ENCODE data around the gene CSHL1. TPM values are rescaled to one million over a fixed set of nuclear protein-coding genes. Genes with fewer than 3 reads are reported as not detected.

CSHL1 gene
- polyA plus RNA-seq (2012; ENCODE audit: missing spikeins) = not detected

DNA sequence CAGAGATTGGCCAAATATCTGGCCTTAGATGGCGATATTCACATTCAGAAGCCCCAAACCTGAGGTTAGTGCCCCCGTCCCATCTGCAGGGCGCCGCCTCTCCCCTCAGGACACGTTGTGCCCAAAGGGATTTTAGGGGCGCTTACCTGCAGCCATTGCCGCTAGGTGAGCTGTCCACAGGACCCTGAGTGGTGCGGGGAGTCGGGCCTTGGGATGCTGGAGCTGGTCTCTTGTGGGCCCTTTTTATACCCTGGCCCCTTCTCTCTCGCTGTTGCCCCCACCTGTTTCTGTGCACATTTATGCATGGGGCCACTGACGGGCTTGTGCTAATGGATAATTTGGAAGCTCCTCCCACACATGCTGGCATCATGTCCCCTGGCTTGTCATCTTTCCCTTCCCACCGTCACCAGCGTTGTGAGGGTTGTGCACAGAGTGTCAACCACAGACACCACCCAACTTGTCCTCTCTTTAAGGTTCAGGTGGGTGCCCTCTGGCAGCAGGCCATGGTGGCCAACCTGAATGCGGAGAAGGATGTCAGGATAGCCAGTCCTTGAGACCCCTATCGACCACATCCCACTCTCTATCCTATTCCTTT lies at the start of gene CSHL1:
CSHL1 (minus strand) TSS at position 218 of the 595 bp plus-strand sequence; CDS start at position 156, 62 bp downstream.
- TF ChIP-seq TAF1 (IDR thresholded peaks at IDR 0.05; ENCODE audit: borderline replicate concordance, low read depth, low read length) (no peak), POLR2AphosphoS5 (IDR thresholded peaks at IDR 0.05; ENCODE audit: low read depth, low read length) (no peak), POLR2A (IDR thresholded peaks at IDR 0.05; ENCODE audit: low read depth, low read length) (no peak)
- FAIRE-seq = no peak
- DNase-seq (ENCODE audit: insufficient read length) = no peak

DNA sequence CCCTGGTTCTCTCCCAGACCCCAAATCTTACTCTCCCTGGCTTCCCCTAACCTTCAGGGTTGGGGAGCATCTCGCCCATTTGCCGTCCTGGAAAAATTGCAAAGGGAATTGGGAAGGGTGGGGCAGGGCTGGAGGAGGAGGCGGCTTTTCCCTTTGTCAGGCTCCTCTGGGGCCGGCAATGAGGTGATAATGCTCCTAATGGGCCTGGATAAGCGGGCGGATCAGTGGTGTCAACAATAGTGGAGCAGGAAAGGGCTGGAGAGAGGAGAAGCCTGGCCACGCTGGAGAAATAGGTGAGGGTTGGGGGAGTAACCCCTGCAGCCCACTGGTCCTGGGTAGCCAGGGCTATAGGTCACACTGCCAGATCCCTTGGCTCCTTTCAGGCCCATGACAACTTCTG lies 49.4 kb upstream of the CSHL1 start:
- DNase-seq (ENCODE audit: insufficient read length) (no peak), FAIRE-seq (no peak)
- TF ChIP-seq TAF1 (IDR thresholded peaks at IDR 0.05; ENCODE audit: borderline replicate concordance, low read depth, low read length) (no peak), POLR2AphosphoS5 (IDR thresholded peaks at IDR 0.05; ENCODE audit: low read depth, low read length) (no peak), POLR2A (IDR thresholded peaks at IDR 0.05; ENCODE audit: low read depth, low read length) (no peak)

DNA sequence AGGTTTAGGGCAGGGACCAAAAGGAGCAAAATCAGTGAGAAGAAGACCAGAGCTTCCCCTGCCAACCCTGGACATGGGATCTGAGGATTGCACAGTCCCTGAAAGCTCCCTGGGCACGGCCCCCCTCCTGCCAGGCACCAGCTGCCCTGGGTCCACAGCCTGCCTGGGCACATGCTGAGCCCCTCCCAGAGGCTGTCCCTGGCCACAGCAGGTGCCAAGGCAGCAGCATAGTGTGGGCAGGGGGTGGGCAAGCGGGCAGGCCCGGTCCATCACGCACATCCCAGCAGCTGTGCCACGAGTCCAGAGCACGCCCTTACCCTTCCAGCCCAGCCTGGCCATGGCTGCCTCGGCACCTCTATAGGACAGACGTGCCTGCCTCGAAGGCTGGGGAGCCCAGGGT lies 48.9 kb upstream of the CSHL1 start:
- TF ChIP-seq TAF1 (IDR thresholded peaks at IDR 0.05; ENCODE audit: borderline replicate concordance, low read depth, low read length) = no peak
- TF ChIP-seq POLR2AphosphoS5 (IDR thresholded peaks at IDR 0.05; ENCODE audit: low read depth, low read length) = no peak
- no peak for TF ChIP-seq POLR2A (IDR thresholded peaks at IDR 0.05; ENCODE audit: low read depth, low read length)
- no peak for FAIRE-seq
- DNase-seq (ENCODE audit: insufficient read length) = no peak

DNA sequence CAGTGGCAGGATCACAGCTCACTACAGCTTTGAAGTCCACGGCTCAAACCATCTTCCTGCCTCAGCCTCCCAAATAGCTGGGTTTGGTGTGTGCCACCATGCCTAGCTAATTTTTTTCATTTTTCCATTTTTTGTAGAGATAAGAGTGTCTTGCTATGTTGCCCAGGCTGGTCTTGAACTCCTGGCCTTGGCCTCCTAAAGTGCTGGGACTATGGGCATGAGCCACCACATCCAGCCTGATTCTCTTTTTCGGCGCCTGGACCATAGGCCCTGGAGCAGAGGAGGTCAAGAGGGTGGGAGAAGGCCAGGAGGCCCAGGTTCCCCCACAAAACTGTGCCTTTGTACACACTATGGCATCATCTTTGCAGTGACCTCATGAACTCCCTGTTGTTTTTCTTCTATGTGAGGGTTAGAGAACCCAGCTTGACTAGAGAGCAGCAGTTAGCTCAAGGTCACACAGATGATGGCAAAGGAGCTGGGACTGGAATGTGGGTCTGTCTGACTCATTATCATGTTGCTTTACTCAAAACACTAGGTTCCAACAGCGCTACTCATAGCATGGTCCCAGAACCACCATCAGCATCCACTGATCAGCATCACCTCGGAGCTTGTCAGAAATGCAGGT lies 45.4 kb upstream of the CSHL1 start:
- TF ChIP-seq TAF1 (IDR thresholded peaks at IDR 0.05; ENCODE audit: borderline replicate concordance, low read depth, low read length) = no peak
- TF ChIP-seq POLR2A (IDR thresholded peaks at IDR 0.05; ENCODE audit: low read depth, low read length) = no peak
- no peak for TF ChIP-seq POLR2AphosphoS5 (IDR thresholded peaks at IDR 0.05; ENCODE audit: low read depth, low read length)
- DNase-seq (ENCODE audit: insufficient read length) (no peak), FAIRE-seq (no peak)

DNA sequence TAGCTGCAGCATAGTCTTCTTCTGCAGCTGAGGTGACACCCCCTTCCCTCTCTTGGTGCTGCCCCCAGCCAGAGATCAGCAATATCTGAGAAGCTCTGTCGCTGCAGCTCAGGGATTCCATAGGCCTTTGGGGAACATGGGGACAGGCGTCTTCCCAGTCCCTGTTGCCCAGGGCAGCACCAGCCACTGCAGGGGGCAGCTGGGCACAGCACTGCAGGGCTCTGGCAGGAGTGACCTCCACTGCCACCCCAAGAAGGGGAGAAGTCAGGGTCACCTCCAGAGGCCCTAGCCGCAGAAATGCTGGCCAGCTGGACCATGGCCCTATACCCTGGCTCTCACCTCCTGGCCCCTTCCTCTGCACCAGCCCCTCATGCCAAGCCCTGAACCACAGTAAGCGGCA lies 44.7 kb upstream of the CSHL1 start:
- DNase-seq (ENCODE audit: insufficient read length) (no peak), FAIRE-seq (no peak)
- TF ChIP-seq POLR2AphosphoS5 (IDR thresholded peaks at IDR 0.05; ENCODE audit: low read depth, low read length) (no peak), POLR2A (IDR thresholded peaks at IDR 0.05; ENCODE audit: low read depth, low read length) (no peak), TAF1 (IDR thresholded peaks at IDR 0.05; ENCODE audit: borderline replicate concordance, low read depth, low read length) (no peak)

DNA sequence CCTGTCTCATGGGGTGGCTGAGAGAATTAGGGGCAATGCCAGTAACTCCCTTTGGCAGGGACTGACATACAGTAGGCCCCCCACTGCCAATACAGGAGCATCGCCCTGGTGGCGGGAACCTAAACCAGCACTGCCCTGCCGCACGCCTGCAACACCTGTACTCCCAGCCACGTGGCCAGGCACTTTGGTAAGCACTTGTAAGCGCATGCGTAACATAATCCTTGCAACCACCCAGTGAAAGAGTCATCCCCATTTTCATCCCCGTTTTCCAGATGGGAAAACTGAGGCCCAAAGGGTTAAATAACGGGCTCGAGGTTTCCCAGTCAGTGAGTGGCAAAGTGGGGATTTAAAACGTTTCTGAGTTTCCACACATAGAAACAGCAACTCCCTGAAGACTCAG lies 44.2 kb upstream of the CSHL1 start:
- no peak for DNase-seq (ENCODE audit: insufficient read length)
- no peak for TF ChIP-seq TAF1 (IDR thresholded peaks at IDR 0.05; ENCODE audit: borderline replicate concordance, low read depth, low read length)
- no peak for TF ChIP-seq POLR2AphosphoS5 (IDR thresholded peaks at IDR 0.05; ENCODE audit: low read depth, low read length)
- TF ChIP-seq POLR2A (IDR thresholded peaks at IDR 0.05; ENCODE audit: low read depth, low read length) = no peak
- no peak for FAIRE-seq

DNA sequence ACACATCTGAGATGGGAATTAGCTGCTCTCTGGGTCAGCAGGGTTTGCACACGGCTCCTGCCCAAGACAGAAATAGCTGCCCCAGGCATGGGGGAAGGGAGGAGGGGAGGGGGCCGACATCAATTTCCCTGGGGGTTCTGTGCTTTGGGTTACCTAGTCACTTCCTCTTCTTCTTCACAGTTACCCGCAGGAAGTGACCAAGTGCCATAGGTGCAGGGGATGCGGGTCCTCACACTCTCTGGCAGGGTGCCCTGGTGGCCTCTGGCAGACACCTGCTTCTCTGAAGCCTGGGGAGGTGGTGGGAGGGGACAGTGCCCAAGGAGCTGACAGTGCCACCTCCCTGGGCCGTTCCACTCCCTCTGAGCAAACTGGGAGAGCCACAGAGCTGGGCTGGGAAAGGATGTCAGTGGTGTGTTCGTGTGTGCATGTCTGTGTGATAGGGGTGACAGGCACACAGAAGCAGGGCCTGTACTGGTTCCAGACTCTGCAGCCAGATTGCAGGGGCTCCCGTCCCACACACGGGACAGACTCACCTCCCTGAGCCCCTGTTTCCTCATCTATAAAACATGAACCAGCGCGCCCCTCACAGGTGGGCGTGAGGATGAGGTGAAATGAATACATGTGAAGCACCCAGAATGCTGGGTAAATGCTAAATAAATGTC lies 43.5 kb upstream of the CSHL1 start:
- TF ChIP-seq TAF1 (IDR thresholded peaks at IDR 0.05; ENCODE audit: borderline replicate concordance, low read depth, low read length) = no peak
- no peak for TF ChIP-seq POLR2AphosphoS5 (IDR thresholded peaks at IDR 0.05; ENCODE audit: low read depth, low read length)
- no peak for TF ChIP-seq POLR2A (IDR thresholded peaks at IDR 0.05; ENCODE audit: low read depth, low read length)
- DNase-seq (ENCODE audit: insufficient read length) (peak; percentile 44), FAIRE-seq (no peak)

DNA sequence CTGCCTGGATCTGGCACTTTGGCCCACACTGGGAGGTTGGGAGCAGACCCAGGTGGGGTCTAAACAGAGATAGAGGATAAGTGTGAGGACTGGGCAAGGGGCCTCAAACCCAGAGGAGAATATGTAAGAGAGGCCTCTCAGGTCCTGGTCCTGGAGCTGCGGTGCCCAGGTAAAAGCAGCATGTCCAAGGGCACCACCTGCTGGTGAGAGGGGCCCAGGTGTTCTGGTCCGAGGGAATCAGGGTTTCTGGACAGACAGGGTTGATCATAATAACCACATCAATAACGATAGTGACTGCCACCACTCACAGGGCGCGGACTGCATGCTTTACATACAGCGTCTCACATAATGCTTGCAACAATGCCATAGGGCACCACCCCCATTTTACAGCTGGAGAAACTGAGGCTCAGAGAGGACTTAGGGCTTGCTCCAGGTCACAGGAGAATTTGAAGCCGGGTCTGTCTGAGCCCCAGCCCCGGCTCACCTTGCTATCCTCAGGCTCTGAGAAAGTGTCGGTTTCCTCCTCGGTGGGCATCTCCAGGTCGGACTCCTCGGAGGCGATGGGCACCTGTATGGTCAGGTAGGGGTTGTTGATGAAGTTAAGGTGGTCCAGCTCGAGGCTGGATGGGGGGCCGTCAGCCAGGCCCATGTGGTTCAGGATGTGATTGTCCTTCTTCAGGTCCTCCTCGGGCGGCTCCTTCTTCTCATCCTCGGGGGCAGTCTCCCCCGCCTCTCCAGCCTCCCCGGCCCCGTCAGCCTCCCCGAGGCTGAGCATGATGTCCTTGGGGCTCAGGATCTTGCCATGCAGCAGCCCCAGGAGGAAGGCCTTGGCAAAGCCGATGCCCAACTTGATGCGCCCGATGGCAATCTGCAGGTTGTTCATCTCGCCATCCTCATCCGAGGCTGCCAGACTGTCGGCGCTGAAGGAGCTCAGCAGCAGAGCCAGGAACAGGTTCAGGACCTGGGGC lies 40.2 kb upstream of the CSHL1 start:
- DNase-seq (ENCODE audit: insufficient read length) (peak; percentile 66), FAIRE-seq (peak; percentile 77)

DNA sequence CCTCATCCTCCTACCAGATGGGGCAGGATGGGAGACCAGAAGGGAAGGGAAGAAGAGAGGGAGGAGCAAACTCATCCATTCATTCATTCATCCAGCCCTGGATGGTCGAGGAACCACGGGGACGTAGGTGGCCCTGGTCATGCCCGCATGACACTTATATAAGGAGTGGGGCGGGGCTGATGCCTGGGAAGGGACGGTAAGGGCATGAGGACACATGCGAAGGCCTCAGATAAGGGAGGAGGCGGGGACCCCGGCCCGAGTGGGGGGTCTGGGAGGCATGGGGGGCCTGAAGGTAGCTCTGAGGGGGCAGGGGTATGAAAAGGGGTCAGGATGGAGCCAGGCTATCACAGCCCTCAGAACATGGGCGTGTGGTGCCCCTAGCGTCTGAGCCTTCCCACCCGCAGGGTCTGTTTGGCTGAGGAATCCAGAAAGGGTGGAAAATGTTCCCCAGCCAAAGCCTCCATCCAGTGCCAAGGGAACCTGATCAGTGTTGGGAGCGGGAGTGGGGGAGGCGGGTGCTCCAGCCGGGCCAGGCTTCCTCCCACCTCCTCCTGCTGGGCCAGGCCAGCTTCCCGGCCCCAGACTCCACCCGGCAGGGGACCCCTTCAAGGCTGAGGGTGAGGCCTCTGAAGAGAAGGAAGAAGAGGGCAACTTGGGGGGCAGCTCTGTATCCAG lies 38.7 kb upstream of the CSHL1 start:
- TF ChIP-seq POLR2A (IDR thresholded peaks at IDR 0.05; ENCODE audit: low read depth, low read length) = no peak
- DNase-seq (ENCODE audit: insufficient read length) (no peak), FAIRE-seq (no peak)

More for the DNA sequence above, 40.2 kb upstream of the CSHL1 start:
- TF ChIP-seq TAF1 (IDR thresholded peaks at IDR 0.05; ENCODE audit: borderline replicate concordance, low read depth, low read length) (no peak), POLR2A (IDR thresholded peaks at IDR 0.05; ENCODE audit: low read depth, low read length) (no peak), POLR2AphosphoS5 (IDR thresholded peaks at IDR 0.05; ENCODE audit: low read depth, low read length) (no peak)

DNA sequence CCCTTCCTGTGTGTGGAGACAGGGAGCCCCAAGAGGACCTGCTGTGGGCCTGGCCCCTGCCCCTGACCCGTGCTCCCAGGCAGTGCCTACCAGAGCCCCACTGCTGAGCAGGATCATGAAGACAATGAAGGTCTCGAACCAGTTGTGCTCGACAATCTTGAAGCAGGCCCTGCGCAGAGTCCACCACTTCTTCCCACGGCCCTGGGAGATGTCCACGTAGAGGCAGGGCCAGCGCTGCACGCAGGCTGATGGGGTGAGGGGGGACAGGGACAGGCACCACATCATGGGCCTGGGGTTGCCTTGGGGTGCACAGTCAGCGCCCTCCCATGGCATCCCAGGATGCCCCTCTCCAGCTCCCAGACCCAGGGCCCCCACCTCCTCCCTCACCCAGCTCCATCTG lies 37.5 kb upstream of the CSHL1 start:
- FAIRE-seq (no peak), DNase-seq (ENCODE audit: insufficient read length) (no peak)
- TF ChIP-seq POLR2AphosphoS5 (IDR thresholded peaks at IDR 0.05; ENCODE audit: low read depth, low read length) = no peak
- TF ChIP-seq POLR2A (IDR thresholded peaks at IDR 0.05; ENCODE audit: low read depth, low read length) = no peak
- no peak for TF ChIP-seq TAF1 (IDR thresholded peaks at IDR 0.05; ENCODE audit: borderline replicate concordance, low read depth, low read length)

Data from GM12892 (cell line).